Uterus (tissue), 4 donors: Measurements from ENCODE around the gene DCC. TPM values are rescaled to one million over a fixed set of nuclear protein-coding genes. Genes with fewer than 3 reads are reported as not detected.

ENCODE experiments used
- DNase-seq, 2 donors: peaks; one replicate each; pipeline ENCODE4 v3.0.0-alpha.2; 2019 to 2020
- H3K27ac ChIP-seq, 2 donors: fragments of 200-600 bp; sonication (generic); 1 replicate in 1 of 2; 2 replicates in 1 of 2; pipeline ENCODE4 v1.5.1; 2016 to 2018
- H3K27me3 ChIP-seq, 2 donors: fragments of 200-600 bp; sonication (generic); one replicate each; pipeline ENCODE4 v1.5.1; 2018 to 2019; ENCODE audit warnings: control low read depth in 1 of 2
- H3K36me3 ChIP-seq, 2 donors: fragments of 200-600 bp; sonication (generic); one replicate each; pipeline ENCODE4 v1.5.1; 2019; ENCODE audit warnings: control low read depth in 1 of 2
- H3K4me1 ChIP-seq, 2 donors: fragments of 200-600 bp; sonication (generic); one replicate each; pipeline ENCODE4 v1.5.1; 2018 to 2019; ENCODE audit warnings: control low read depth in 1 of 2
- H3K4me3 ChIP-seq, 2 donors: fragments of 200-600 bp; sonication (generic); 1 replicate in 1 of 2; 2 replicates in 1 of 2; pipeline ENCODE4 v1.5.1; 2018 to 2019; ENCODE audit warnings: mild to moderate bottlenecking in 1 of 2
- H3K9me3 ChIP-seq, 2 donors: fragments of 200-600 bp; sonication (generic); one replicate each; pipeline ENCODE4 v1.5.1; 2019; ENCODE audit warnings: control low read depth in 1 of 2
- POLR2A ChIP-seq, 2 donors: fragments of 450-650 bp; IDR thresholded peaks; one replicate each; pipeline ENCODE4 v1.6.1; 2016; ENCODE audit warnings: antibody characterized with exemption in 2 of 2, mild to moderate bottlenecking in 1 of 2, moderate library complexity in 1 of 2
- intact Hi-C: fragments of 100-400 bp; cut with DNase I; formaldehyde crosslinking; loops from one replicate; pipeline ENCODE4 v1.15.1; 2023; ENCODE audit warnings: low total_unique reads
- total RNA-seq, 4 donors: library from RNA; depleted of rRNA in 3 of 4; stranded (reverse); fragments of >200 nt in 3 of 4; gene quantifications; one replicate each; pipeline versions ENCODE4 v1.1.0 to v1.2.4, GENCODE V29; 2014 to 2023
- TF ChIP-seq, protein P1 (sequence below), 4 experiments: fragments of 200-600 bp in 2 of 4; fragments of 450-650 bp in 2 of 4; sonication (generic) in 2 of 4; IDR thresholded peaks; one replicate each; pipeline ENCODE4 v1.5.1; 2016 to 2019; ENCODE audit warnings: antibody characterized with exemption in 4 of 4, mild to moderate bottlenecking in 2 of 4, moderate library complexity in 1 of 4
- donor health status: DM: yes; HTN: yes; CAD: no.

The DCC gene
- total RNA-seq, 4 donors from 2014 or later = 0.40 to 3.2 TPM; not detected in 2

- no peak for DNase-seq
- no peak overlapping the region for H3K27ac ChIP-seq
- H3K9me3 ChIP-seq = no peaks in the 10 kb centered on the region
- no peak overlapping the region for H3K4me3 ChIP-seq
- intact Hi-C loops = no loop called here
- H3K27me3 ChIP-seq = no peaks in the 10 kb centered on the region
- no peaks in the 10 kb centered on the region for H3K36me3 ChIP-seq
- no peaks in the 10 kb centered on the region for H3K4me1 ChIP-seq
- no peak for TF ChIP-seq POLR2A (IDR thresholded peaks at IDR 0.05)
- TF ChIP-seq, protein P1, sequence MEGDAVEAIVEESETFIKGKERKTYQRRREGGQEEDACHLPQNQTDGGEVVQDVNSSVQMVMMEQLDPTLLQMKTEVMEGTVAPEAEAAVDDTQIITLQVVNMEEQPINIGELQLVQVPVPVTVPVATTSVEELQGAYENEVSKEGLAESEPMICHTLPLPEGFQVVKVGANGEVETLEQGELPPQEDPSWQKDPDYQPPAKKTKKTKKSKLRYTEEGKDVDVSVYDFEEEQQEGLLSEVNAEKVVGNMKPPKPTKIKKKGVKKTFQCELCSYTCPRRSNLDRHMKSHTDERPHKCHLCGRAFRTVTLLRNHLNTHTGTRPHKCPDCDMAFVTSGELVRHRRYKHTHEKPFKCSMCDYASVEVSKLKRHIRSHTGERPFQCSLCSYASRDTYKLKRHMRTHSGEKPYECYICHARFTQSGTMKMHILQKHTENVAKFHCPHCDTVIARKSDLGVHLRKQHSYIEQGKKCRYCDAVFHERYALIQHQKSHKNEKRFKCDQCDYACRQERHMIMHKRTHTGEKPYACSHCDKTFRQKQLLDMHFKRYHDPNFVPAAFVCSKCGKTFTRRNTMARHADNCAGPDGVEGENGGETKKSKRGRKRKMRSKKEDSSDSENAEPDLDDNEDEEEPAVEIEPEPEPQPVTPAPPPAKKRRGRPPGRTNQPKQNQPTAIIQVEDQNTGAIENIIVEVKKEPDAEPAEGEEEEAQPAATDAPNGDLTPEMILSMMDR (IDR thresholded peaks at IDR 0.05) = no peak
Observed at GRCh38 chr18:53521068-53521467, 1181.1 kb downstream of the DCC start.

DNA sequence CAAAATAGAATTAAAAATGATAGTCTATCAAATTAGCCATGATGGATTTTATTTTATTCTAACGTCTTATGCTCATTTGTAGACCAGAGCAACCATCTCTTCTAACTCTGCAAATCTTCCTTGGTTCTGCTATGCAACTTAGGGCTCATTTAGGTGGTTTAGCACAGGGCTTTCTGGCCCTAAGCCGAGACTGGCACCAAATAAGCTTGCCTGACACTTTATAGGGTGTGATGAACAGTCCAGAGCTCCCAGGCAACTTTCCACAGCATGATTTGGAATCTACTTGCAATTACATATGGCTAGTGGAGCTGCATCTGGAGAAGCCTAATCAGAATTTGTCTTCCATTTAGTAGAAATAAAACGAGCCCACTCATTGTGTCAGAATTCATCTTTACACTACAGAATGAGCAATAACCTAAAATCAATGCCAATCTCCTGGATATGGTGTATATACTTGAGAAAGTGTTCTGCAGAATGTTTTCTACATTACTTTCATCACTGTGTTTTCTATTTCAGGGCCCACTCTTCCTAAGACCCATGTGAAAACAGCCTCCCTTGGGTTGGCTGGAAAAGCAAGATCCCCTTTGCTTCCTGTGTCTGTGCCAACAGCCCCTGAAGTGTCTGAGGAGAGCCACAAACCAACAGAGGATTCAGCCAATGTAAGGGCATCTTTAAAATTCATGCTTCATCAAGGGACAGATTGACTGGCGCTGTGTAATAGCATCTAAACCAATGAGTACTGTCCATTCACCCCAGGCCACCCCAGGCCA lies 1186.3 kb downstream of the DCC start:
- no peaks in the 10 kb centered on the region for H3K27me3 ChIP-seq
- TF ChIP-seq, protein P1 (IDR thresholded peaks at IDR 0.05) = no peak
- no peak for TF ChIP-seq POLR2A (IDR thresholded peaks at IDR 0.05)
- intact Hi-C loops = no loop called here
- no peaks in the 10 kb centered on the region for H3K9me3 ChIP-seq
- no peak for DNase-seq
- no peaks in the 10 kb centered on the region for H3K4me1 ChIP-seq
- no peak overlapping the region for H3K27ac ChIP-seq
- no peak overlapping the region for H3K4me3 ChIP-seq
- H3K36me3 ChIP-seq = no peaks in the 10 kb centered on the region

GRCh38 chr18:53527365-53527764 lies 1187.4 kb downstream of the DCC start:
- intact Hi-C loops = no loop called here

DNA sequence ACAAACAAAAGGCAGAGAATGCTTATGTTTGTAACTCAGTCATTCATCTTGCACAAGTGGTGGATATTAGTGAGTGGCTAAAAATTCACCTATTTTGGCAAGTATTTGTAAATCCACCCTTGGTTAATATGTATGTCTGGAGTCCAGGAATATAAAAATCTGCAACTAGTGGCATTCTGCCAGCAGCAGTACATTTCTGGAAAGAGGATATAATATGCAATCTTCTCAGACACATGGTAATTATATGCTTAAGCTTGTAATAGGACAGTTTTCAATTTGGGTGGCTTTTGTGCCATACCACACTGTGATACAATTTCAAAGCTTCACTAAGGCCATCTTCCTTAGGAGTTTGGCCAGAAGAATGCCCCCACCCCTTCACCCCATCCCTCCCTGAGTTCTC lies 1191.2 kb downstream of the DCC start:
- TF ChIP-seq POLR2A (IDR thresholded peaks at IDR 0.05) = no peak
- TF ChIP-seq, protein P1 (IDR thresholded peaks at IDR 0.05) = no peak
- no peak for DNase-seq
- intact Hi-C loops = no loop called here
- Histone ChIP-seq H3K27me3 (no peaks in the 10 kb centered on the region), H3K4me1 (no peaks in the 10 kb centered on the region), H3K4me3 (no peak overlapping the region), H3K9me3 (no peaks in the 10 kb centered on the region), H3K27ac (no peak overlapping the region), H3K36me3 (no peaks in the 10 kb centered on the region)

More at GRCh38 chr18:53527365-53527764, 1187.4 kb downstream of the DCC start:
- no peaks in the 10 kb centered on the region for H3K36me3 ChIP-seq
- DNase-seq = no peak
- TF ChIP-seq, protein P1 (IDR thresholded peaks at IDR 0.05) = no peak
- TF ChIP-seq POLR2A (IDR thresholded peaks at IDR 0.05) = no peak
- H3K4me3 ChIP-seq = no peak overlapping the region
- H3K4me1 ChIP-seq = no peaks in the 10 kb centered on the region
- H3K27me3 ChIP-seq = no peaks in the 10 kb centered on the region
- H3K27ac ChIP-seq = no peak overlapping the region
- no peaks in the 10 kb centered on the region for H3K9me3 ChIP-seq

DNA sequence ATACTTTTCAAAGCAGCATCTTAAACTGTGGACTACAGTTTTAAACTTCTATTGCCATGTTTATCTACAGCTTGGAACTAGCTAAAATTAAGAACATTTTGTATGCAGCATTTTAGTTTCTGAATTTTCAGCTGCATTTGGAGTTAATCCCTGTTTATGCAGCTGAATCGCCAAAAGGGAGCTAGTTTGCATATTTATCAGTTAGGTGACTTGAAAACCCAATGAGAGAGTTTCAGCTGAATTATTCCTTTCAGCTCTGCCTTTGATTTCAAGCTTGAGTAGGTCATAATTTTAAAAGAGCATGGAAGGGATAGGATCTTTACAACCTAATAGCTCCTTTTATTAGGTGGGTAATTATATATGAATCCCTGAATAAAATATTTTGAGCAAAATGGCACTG lies 1191.9 kb downstream of the DCC start:
- intact Hi-C loops = no loop called here
- Histone ChIP-seq H3K27me3 (no peaks in the 10 kb centered on the region), H3K27ac (no peak overlapping the region), H3K4me3 (no peak overlapping the region), H3K36me3 (no peaks in the 10 kb centered on the region), H3K9me3 (no peaks in the 10 kb centered on the region), H3K4me1 (no peaks in the 10 kb centered on the region)
- no peak for DNase-seq
- no peak for TF ChIP-seq POLR2A (IDR thresholded peaks at IDR 0.05)
- TF ChIP-seq, protein P1 (IDR thresholded peaks at IDR 0.05) = no peak
